CD14-positive monocyte (primary cell): ENCODE measurements around the gene MAPKAPK3. TPM values are rescaled to one million over a fixed set of nuclear protein-coding genes. Genes with fewer than 3 reads are reported as not detected.

ENCODE experiments used
- DNase-seq, 3 donors: peaks; one replicate each; pipeline ENCODE4 v3.0.0-alpha.2; 2011 to 2022
- H2AFZ ChIP-seq: 2 replicates; pipeline ENCODE4 v1.6.0; 2012; ENCODE audit warnings: mild to moderate bottlenecking, low read depth, low read length, inconsistent platforms; ENCODE audit not compliant: insufficient read depth, poor library complexity, severe bottlenecking
- H3K27ac ChIP-seq, 2 donors: 1 replicate in 1 of 2; 2 replicates in 1 of 2; pipeline ENCODE4 v1.5.1; 2012 to 2013; ENCODE audit warnings: low read length in 2 of 2, control low read depth in 1 of 2, inconsistent platforms in 1 of 2, low read depth in 1 of 2, mild to moderate bottlenecking in 1 of 2
- H3K27me3 ChIP-seq, 2 donors: one replicate each; pipeline versions ENCODE4 v1.6.0 to v1.6.1; 2011 to 2013; ENCODE audit warnings: low read length in 2 of 2; ENCODE audit not compliant: control insufficient read depth in 2 of 2, insufficient read depth in 2 of 2
- H3K36me3 ChIP-seq, 2 donors: replicated peaks in 1 of 2; 1 replicate in 1 of 2; 2 replicates in 1 of 2; pipeline versions ENCODE4 v1.5.1 to v1.6.1; 2012 to 2013; ENCODE audit warnings: low read length in 2 of 2, control low read depth in 1 of 2, inconsistent platforms in 1 of 2, mild to moderate bottlenecking in 1 of 2; ENCODE audit not compliant: insufficient read depth in 2 of 2, control insufficient read depth in 1 of 2
- H3K4me1 ChIP-seq, 2 donors: 1 replicate in 1 of 2; 2 replicates in 1 of 2; pipeline versions ENCODE4 v1.5.1 to v1.6.1; 2012 to 2013; ENCODE audit warnings: low read length in 2 of 2, control low read depth in 1 of 2, inconsistent platforms in 1 of 2, mild to moderate bottlenecking in 1 of 2, moderate library complexity in 1 of 2; ENCODE audit not compliant: insufficient read depth in 2 of 2, control insufficient read depth in 1 of 2
- H3K4me2 ChIP-seq: replicated peaks from 2 replicates; pipeline ENCODE3; 2012; ENCODE audit warnings: low read length, moderate library complexity, mild to moderate bottlenecking; ENCODE audit not compliant: poor library complexity, severe bottlenecking; ENCODE audit errors: extremely low read depth
- H3K4me3 ChIP-seq, 3 experiments: fragments of 200-600 bp in 1 of 3; sonication (generic) in 1 of 3; replicated peaks in 1 of 3; 1 replicate in 2 of 3; 2 replicates in 1 of 3; pipeline ENCODE4 v1.5.1; 2011 to 2013; ENCODE audit warnings: low read length in 3 of 3, mild to moderate bottlenecking in 3 of 3, control low read depth in 2 of 3, low read depth in 2 of 3, inconsistent platforms in 1 of 3, moderate library complexity in 1 of 3
- H3K79me2 ChIP-seq: 2 replicates; pipeline ENCODE4 v1.6.0; 2012; ENCODE audit warnings: mild to moderate bottlenecking, control low read depth, inconsistent platforms, low read length, moderate library complexity; ENCODE audit not compliant: insufficient read depth
- H3K9ac ChIP-seq: 2 replicates; pipeline ENCODE4 v1.6.0; 2017; ENCODE audit warnings: low read length, mild to moderate bottlenecking; ENCODE audit not compliant: insufficient read depth, poor library complexity, severe bottlenecking
- H3K9me3 ChIP-seq, 2 donors: replicated peaks in 1 of 2; 1 replicate in 1 of 2; 2 replicates in 1 of 2; pipeline versions ENCODE4 v1.5.1 to v1.6.1; 2012 to 2013; ENCODE audit warnings: low read length in 2 of 2, control low read depth in 1 of 2; ENCODE audit not compliant: control insufficient read depth in 1 of 2, insufficient read depth in 1 of 2
- H4K20me1 ChIP-seq: 2 replicates; pipeline ENCODE4 v1.6.0; 2012; ENCODE audit warnings: mild to moderate bottlenecking, low read length, control low read depth, moderate library complexity; ENCODE audit not compliant: insufficient read depth
- H3K27ac Mint-ChIP-seq, 7 donors: one replicate each; pipeline ENCODE4 v1.8.0; 2020; ENCODE audit warnings: mild to moderate bottlenecking in 7 of 7, mixed read lengths in 7 of 7, moderate library complexity in 6 of 7, inconsistent platforms in 2 of 7
- H3K27me3 Mint-ChIP-seq, 3 donors: one replicate each; pipeline ENCODE4 v1.8.0; 2021 to 2022; ENCODE audit warnings: low read depth in 3 of 3, mild to moderate bottlenecking in 3 of 3, mixed read lengths in 3 of 3, moderate library complexity in 3 of 3, inconsistent platforms in 1 of 3
- H3K36me3 Mint-ChIP-seq, 2 donors: one replicate each; pipeline ENCODE4 v1.8.0; 2020; ENCODE audit warnings: mixed read lengths in 2 of 2, inconsistent platforms in 1 of 2, mild to moderate bottlenecking in 1 of 2
- H3K4me1 Mint-ChIP-seq: one replicate; pipeline ENCODE4 v1.8.0; 2020; ENCODE audit warnings: mild to moderate bottlenecking, mixed read lengths
- H3K4me3 Mint-ChIP-seq, 2 donors: one replicate each; pipeline ENCODE4 v1.8.0; 2020; ENCODE audit warnings: mild to moderate bottlenecking in 2 of 2, mixed read lengths in 2 of 2, moderate library complexity in 1 of 2
- H3K9me3 Mint-ChIP-seq, 7 donors: one replicate each; pipeline ENCODE4 v1.8.0; 2020 to 2022; ENCODE audit warnings: mixed read lengths in 7 of 7, mild to moderate bottlenecking in 6 of 7, moderate library complexity in 6 of 7, inconsistent platforms in 2 of 7
- WGBS: methylation state at CpG from one replicate; pipeline ENCODE4 v1.1.5; 2013; ENCODE audit warnings: missing lambda C conversion rate; ENCODE audit not compliant: insufficient coverage; 5-methylcytosine and 5-hydroxymethylcytosine counted together
- intact Hi-C, 2 donors: fragments of 100-400 bp; cut with micrococcal nuclease; formaldehyde crosslinking; loops; one replicate each; pipeline versions ENCODE4 v1.15.0 to v1.15.1; 2023
- polyA plus RNA-seq, 3 donors: library from polyadenylated mRNA; depleted of rRNA in 1 of 3; unstranded in 2 of 3; stranded (reverse) in 1 of 3; fragments of 300-500 nt in 2 of 3; fragments of >200 nt in 1 of 3; fragmentation: Illumina TruSeq in 2 of 3; gene quantifications; 1 replicate in 2 of 3; 2 replicates in 1 of 3; pipeline ENCODE4 v1.2.3, GENCODE V29; 2012 to 2021
- TF ChIP-seq, protein P1 (sequence below): fragments of 200-600 bp; IDR thresholded peaks from one replicate; pipeline ENCODE4 v1.8.0; 2022; ENCODE audit warnings: antibody characterized with exemption, mild to moderate bottlenecking

Gene MAPKAPK3
- polyA plus RNA-seq, 3 donors, result 173 to 252 (median 201) TPM

DNA sequence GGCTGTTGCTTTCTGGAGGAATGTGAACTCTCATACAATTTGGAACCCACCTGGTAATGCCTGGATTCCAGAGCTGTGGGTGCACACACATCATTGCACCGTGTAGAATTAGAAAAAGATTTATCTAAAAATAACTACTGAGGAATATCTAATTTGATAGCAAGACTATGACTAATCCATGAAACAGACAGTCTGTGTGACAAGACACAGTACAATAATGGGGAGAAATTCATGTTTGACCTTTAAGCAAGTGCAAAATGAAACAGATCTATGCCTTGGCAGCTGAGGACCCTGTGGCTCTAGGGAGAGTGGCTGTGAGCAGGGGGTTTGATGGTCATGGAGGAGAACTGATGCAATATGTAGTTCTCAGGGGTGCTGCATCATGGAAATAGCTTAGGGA, 49.9 kb downstream of the MAPKAPK3 start:
- Histone ChIP-seq H3K4me3 (no peak overlapping the region), H3K27ac (no peak overlapping the region), H2AFZ (no peak overlapping the region), H3K79me2 (no peaks in the 10 kb centered on the region), H3K27me3 (peaks cover 5 to 8% of the 10 kb centered on the region in 2 donors), H3K4me1 (peaks cover 34 to 39% of the 10 kb centered on the region in 2 donors), H4K20me1 (no peaks in the 10 kb centered on the region), H3K9ac (no peak overlapping the region), H3K4me2 (no peak overlapping the region), H3K9me3 (no peaks in the 10 kb centered on the region), H3K36me3 (no peaks in the 10 kb centered on the region)
- no peak for DNase-seq
- WGBS, result no CpG with 5 or more reads among the region's 1 CpG
- no peak overlapping the region for H3K4me3 Mint-ChIP-seq
- TF ChIP-seq, protein P1, sequence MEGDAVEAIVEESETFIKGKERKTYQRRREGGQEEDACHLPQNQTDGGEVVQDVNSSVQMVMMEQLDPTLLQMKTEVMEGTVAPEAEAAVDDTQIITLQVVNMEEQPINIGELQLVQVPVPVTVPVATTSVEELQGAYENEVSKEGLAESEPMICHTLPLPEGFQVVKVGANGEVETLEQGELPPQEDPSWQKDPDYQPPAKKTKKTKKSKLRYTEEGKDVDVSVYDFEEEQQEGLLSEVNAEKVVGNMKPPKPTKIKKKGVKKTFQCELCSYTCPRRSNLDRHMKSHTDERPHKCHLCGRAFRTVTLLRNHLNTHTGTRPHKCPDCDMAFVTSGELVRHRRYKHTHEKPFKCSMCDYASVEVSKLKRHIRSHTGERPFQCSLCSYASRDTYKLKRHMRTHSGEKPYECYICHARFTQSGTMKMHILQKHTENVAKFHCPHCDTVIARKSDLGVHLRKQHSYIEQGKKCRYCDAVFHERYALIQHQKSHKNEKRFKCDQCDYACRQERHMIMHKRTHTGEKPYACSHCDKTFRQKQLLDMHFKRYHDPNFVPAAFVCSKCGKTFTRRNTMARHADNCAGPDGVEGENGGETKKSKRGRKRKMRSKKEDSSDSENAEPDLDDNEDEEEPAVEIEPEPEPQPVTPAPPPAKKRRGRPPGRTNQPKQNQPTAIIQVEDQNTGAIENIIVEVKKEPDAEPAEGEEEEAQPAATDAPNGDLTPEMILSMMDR, result no peak
- intact Hi-C loops, result no loop called here
- H3K36me3 Mint-ChIP-seq, result peaks cover 0 to 5% of the 10 kb centered on the region in 2 donors
- no peak overlapping the region for H3K27ac Mint-ChIP-seq
- peaks cover 11 to 22% (median 22%) of the 10 kb centered on the region in 3 donors for H3K27me3 Mint-ChIP-seq
- peaks cover 30% of the 10 kb centered on the region for H3K4me1 Mint-ChIP-seq
- no peaks in the 10 kb centered on the region for H3K9me3 Mint-ChIP-seq

DNA sequence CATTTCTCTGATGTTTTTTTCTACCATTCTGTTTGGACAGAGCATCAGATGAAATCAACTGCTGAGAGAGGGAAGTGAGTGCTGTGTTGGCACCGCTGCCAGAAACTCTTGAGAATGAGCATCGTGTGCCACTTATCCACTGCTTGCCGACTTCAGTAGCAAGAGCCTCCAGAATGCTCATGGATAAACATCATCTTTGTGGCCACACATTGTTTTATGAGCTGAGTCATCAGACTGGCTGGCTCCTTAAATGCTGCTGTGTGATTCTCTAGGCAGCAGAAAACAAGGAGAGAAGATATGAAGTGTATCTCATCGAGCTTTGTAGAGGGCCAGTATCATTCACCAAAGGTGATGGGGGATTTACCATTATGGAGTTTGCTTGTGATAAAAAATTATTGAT, 54.4 kb downstream of the MAPKAPK3 start:
- Histone ChIP-seq H3K36me3 (no peaks in the 10 kb centered on the region), H3K27ac (no peak overlapping the region), H3K4me3 (no peak overlapping the region), H2AFZ (no peak overlapping the region), H3K79me2 (no peaks in the 10 kb centered on the region), H4K20me1 (peaks cover 4% of the 10 kb centered on the region), H3K9ac (no peak overlapping the region), H3K27me3 (peaks cover 41 to 46% of the 10 kb centered on the region in 2 donors), H3K4me2 (no peak overlapping the region), H3K9me3 (no peaks in the 10 kb centered on the region), H3K4me1 (peaks cover 9 to 18% of the 10 kb centered on the region in 2 donors)
- no peak for DNase-seq
- peaks cover 46 to 60% (median 59%) of the 10 kb centered on the region in 3 donors for H3K27me3 Mint-ChIP-seq
- H3K36me3 Mint-ChIP-seq, result peaks cover 3 to 14% of the 10 kb centered on the region in 2 donors
- TF ChIP-seq, protein P1, result no peak
- no peak overlapping the region for H3K4me3 Mint-ChIP-seq
- intact Hi-C loops, result no loop called here
- WGBS, result 65% methylated on average over 3 of the region's 4 CpGs
- H3K9me3 Mint-ChIP-seq, result peaks cover 0 to 7% (median 5%) of the 10 kb centered on the region in 7 donors
- peaks cover 12% of the 10 kb centered on the region for H3K4me1 Mint-ChIP-seq
- H3K27ac Mint-ChIP-seq, result no peak overlapping the region
